ENCODE measurements around the gene BICRAL.
"Not testable (repeated sequence)": the region's sequence is repeated elsewhere in the genome, so short reads cannot be mapped to it uniquely, and the experiment has no call there.

The BICRAL gene

GRCh38 chr6:42762950-42763349 lies 18.9 kb upstream of the BICRAL start:
- DNase-seq, result no peak

DNA sequence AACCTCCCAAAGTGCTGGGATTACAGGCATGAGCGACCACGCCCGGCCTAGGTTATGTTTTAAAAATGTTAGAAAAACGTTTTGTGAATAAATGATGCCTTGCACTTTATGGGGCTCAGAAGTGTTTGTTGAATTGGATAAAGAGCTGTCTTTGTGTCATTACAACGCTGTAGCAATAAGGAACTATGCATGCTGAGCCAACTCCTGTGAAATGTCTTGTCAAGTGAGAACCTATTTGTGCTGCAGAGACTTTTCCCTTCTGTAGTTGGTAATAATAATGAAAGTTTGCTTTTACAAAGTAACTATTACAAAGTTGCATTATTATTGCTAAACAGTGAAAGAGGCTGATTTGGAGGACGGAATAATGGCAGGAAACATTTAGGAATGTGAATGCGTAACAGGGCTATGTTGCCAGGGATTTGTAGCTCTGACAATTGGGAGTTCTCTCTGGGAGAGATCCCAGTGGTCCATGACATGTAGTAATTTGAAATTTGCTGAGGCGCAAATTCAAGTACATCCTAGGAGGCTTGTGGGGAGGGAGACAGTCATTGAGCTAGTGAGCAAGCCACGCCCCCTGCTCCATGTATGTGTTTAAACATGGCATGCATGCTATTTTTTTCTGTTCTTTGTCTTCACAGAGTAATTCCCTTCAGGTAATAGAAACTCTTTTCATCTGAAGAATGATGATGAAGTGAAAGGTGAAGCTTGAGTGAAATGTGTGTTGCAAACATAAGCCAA lies 16.8 kb upstream of the BICRAL start:
- no peak for DNase-seq

DNA sequence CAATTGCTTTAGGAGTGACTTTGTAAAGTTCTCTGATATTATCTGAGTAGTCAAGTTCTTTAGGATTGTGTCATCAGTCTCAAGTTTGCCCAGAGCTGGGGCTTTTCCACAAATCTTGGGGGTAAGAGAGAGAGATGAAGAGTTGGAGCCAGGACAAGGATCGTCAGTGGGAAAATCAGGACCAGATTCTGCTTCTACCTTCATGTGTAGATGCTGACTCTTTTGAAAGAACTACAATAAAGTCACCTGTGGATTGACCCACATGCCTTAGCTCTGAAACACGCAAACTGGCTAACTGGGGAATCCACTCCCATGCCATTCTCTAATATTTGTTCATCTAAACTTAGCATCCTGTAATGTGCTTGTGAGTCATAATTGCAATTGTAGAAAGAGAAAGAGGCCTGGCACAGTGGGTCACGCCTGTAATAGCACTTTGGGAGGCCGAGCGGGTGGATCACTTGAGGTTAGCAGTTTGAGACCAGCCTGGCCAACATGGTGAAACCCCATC lies 15.6 kb upstream of the BICRAL start:
- no peak for DNase-seq

GRCh38 chr6:42769051-42769450 lies 12.8 kb upstream of the BICRAL start:
- no peak for DNase-seq

DNA sequence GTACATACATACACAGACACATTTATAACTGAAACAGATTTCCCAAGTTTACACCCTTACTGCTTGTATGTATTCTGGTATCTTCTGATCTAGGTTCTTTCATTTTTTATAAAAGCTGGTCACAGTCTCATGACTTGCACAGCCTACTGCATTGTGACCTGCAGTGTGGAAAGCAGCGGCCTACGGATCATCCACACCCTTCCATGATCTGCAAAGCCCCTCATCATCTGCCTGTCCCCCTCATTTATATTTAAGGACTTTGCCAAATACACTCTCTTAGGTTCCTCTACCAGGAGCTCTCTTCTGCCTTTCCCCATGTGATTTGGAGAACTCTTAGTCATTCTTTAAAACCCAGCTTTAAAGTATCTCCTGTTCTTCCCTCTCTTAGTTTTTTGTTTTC lies 12.0 kb upstream of the BICRAL start:
- DNase-seq, result no peak

DNA sequence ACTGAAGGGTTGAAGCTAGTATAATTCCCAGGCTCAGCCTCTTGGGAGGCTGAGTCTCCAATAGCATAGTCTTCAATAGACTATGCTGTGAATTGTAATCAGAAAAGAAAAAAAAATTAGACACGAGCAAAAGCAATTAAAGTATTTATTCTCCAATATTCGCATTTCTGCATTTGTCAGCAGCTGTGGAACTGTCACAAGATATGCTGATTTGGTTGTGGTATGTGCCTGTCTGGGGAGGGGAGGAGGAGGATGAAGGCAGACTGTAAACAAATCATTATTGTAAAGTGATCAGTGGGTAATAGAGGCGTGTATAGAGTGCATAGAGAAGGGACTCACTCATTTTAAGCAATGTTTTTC lies 10.1 kb upstream of the BICRAL start:
- DNase-seq, result no peak

GRCh38 chr6:42774201-42774600 lies 7.7 kb upstream of the BICRAL start:
- DNase-seq, result no peak

- not testable (repeated sequence) for DNase-seq
Measured at GRCh38 chr6:42774821-42775487, 6.9 kb upstream of the BICRAL start.

- no peak for DNase-seq
Measured at GRCh38 chr6:42777126-42777822, 4.6 kb upstream of the BICRAL start.

DNA sequence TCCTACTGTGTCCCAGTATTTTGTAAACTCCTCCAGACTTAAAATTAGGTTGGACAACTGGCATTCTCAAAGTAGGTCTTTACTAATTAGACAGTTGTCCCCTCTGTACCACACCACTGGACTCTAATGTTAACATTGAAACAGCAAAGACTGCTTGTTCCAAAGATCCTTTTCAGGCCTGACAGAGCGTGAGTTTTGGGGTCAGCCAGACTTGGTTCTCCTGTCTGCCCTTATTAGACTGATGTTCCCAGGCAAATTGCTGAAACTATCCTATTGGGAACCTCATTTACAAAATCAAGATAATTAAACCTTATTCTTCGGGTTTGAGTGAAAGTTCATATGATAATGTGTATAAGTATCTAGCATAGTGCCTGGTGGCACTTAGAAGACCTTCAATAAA lies 3.7 kb upstream of the BICRAL start:
- no peak for DNase-seq

GRCh38 chr6:42779521-42779920 lies 2.3 kb upstream of the BICRAL start:
- DNase-seq, result no peak

- DNase-seq, result peak; percentile 60
Measured at GRCh38 chr6:42781546-42781795, 381 bp upstream of the BICRAL start.

- peak; percentile 91 for DNase-seq
Measured at GRCh38 chr6:42782689-42783176, 881 bp downstream of the BICRAL start.

- DNase-seq, result peak; percentile 89
Measured at GRCh38 chr6:42783177-42783875, 1.5 kb downstream of the BICRAL start.

- DNase-seq, result no peak
Measured at GRCh38 chr6:42783876-42784642, 2.2 kb downstream of the BICRAL start.

- no peak for DNase-seq
Measured at GRCh38 chr6:42784717-42785498, 3.1 kb downstream of the BICRAL start.

- DNase-seq, result no peak
Measured at GRCh38 chr6:42786525-42786985, 4.7 kb downstream of the BICRAL start.

DNA sequence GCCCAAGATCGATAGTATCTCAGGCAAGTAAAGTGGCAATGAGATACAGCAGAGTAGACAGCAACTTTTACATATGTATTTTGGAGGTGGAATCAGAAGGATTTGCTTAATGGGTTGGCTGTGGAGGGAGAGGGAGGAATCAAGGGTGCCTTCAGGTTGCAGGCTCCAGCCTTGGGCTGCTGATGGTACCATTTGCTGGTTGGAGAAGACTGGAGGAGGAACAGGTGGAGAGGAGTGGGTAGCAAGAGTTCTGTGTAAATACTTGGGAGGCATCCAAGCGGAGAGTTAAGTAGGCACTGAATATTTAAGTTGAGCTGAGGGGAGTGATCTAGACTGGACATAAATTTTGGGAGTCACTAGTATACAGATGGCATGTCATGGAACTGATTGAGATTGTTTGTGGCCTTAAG lies 5.2 kb downstream of the BICRAL start:
- no peak for DNase-seq

GRCh38 chr6:42788671-42789070 lies 6.8 kb downstream of the BICRAL start:
- DNase-seq, result no peak

- DNase-seq, result no peak
Measured at GRCh38 chr6:42790549-42791181, 8.8 kb downstream of the BICRAL start.

DNA sequence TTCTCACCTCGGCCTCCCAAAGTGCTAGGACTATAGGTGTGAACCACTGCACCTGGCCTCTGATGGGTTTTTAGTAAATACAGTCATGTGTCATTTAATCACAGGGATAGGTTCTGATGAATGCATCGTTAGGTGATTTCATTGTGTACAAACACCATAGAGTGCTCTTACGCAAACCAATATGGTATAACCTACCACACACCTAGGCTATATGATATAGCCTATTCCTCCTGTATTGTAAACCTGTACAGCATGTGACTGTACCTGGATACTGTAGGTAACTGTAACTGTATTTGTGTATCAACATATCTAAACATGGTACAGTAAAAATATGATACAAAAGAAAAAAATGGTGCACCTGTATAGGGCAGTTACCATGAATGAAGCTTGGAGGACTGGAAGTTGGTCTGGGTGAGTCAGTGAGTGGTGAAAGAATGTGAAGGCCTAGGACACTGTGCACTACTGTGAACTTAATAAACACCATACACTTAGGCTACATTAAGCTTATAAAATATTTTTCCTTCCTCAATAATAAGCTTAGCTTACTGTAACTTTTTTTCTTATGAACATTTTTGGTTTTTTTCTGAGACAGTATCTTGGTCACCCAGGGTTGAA lies 10.0 kb downstream of the BICRAL start:
- DNase-seq, result no peak

Data from right hindlimb (tissue), 1 donor.